Stomach smooth muscle (tissue), 2 donors: ENCODE results near the gene WASHC1.
"Not testable (repeated sequence)": the region's sequence is repeated elsewhere in the genome, so short reads cannot be mapped to it uniquely, and the experiment has no call there.

Experiments used
- H3K27ac ChIP-seq: one replicate; pipeline ENCODE4 v1.7.0; 2013; ENCODE audit warnings: mild to moderate bottlenecking, low read length, inconsistent platforms
- H3K27me3 ChIP-seq, 2 donors: one replicate each; pipeline ENCODE4 v1.7.0; 2013; ENCODE audit warnings: low read length in 2 of 2; ENCODE audit not compliant: insufficient read depth in 2 of 2, control insufficient read depth in 1 of 2
- H3K36me3 ChIP-seq, 2 donors: one replicate each; pipeline ENCODE4 v1.7.0; 2013; ENCODE audit warnings: low read length in 2 of 2; ENCODE audit not compliant: control insufficient read depth in 2 of 2, insufficient read depth in 2 of 2
- H3K4me1 ChIP-seq: one replicate; pipeline ENCODE4 v1.7.0; 2013; ENCODE audit warnings: low read length; ENCODE audit not compliant: control insufficient read depth, insufficient read depth
- H3K4me3 ChIP-seq, 2 donors: one replicate each; pipeline ENCODE4 v1.7.0; 2013; ENCODE audit warnings: low read length in 2 of 2
- H3K9ac ChIP-seq, 2 donors: one replicate each; pipeline ENCODE4 v1.7.0; 2013; ENCODE audit warnings: low read length in 2 of 2, mild to moderate bottlenecking in 1 of 2
- H3K9me3 ChIP-seq, 2 donors: one replicate each; pipeline ENCODE4 v1.7.0; 2013; ENCODE audit warnings: low read length in 2 of 2; ENCODE audit not compliant: control insufficient read depth in 2 of 2
- donor health status: healthy.
- donor health status: Pancreatic carcinoma.

The WASHC1 gene

GRCh38 chr9:11206-11605 is 18.1 kb downstream of the WASHC1 start:
- H3K36me3 ChIP-seq, H3K9me3 ChIP-seq, H3K4me3 ChIP-seq, H3K9ac ChIP-seq, H3K27ac ChIP-seq, H3K27me3 ChIP-seq, H3K4me1 ChIP-seq: not testable (repeated sequence)

GRCh38 chr9:10653-11053 is 18.6 kb downstream of the WASHC1 start:
- not testable (repeated sequence) for H3K9ac ChIP-seq, H3K27me3 ChIP-seq, H3K36me3 ChIP-seq, H3K27ac ChIP-seq, H3K4me1 ChIP-seq, H3K4me3 ChIP-seq, H3K9me3 ChIP-seq

GRCh38 chr9:10207-10606 is 19.0 kb downstream of the WASHC1 start:
- H3K27ac ChIP-seq, H3K4me1 ChIP-seq, H3K27me3 ChIP-seq, H3K4me3 ChIP-seq, H3K36me3 ChIP-seq, H3K9ac ChIP-seq, H3K9me3 ChIP-seq: not testable (repeated sequence)
